Endometrium (tissue), 2 donors: ENCODE results near the gene PRSS23.
"Not testable (repeated sequence)": the region's sequence is repeated elsewhere in the genome, so short reads cannot be mapped to it uniquely, and the experiment has no call there.

Experiments used
- FAIRE-seq: peaks from 2 replicates; lab custom pipeline; 2012; peaks lifted over from hg19 to GRCh38; lab: Jason Lieb, UNC
- donor health status: control.
- donor health status: control.

The PRSS23 gene, protein sequence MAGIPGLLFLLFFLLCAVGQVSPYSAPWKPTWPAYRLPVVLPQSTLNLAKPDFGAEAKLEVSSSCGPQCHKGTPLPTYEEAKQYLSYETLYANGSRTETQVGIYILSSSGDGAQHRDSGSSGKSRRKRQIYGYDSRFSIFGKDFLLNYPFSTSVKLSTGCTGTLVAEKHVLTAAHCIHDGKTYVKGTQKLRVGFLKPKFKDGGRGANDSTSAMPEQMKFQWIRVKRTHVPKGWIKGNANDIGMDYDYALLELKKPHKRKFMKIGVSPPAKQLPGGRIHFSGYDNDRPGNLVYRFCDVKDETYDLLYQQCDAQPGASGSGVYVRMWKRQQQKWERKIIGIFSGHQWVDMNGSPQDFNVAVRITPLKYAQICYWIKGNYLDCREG

DNA sequence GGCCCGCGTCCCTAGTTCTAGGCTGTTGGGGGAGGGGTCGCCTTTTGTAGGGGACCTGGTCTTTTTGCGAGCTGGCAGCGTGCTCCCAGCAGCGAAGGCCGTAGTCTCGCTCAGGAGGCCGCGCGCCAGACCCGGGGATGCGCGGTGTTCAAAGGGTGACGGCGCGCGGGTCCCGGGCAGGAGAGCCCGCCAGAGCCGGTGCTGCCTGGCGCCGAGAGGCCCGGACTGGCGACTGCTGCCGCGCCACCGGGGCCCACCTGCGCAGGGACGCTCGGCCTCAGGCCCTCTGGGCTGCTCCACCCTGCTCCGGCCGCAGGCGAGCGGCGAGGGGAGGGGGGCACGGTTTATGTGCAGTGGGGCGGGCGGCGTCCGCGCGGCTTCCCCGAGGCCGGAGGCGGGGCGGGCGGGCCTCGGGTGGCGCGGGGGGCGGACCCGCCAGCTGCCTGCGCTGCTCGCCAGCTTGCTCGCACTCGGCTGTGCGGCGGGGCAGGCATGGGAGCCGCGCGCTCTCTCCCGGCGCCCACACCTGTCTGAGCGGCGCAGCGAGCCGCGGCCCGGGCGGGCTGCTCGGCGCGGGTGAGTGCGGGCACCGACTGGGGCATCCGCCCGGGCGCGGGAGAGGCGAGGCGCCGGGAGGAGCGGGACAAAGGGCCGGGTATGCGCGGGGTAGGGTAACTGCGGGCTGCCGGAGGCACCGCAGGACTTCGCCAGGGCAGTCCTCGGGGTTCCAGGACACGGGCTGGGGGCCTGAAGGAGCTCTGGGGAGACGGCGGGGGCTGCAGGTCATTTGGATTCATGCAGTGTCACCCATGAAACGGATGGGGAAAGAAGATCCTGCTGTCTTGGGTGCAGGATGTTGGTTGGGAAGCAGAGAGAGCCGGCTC lies at the start of gene PRSS23:
TSS of gene PRSS23 (plus strand) at position 467 of the 884 bp plus-strand sequence. CDS start 7,102 bp downstream, outside the sequence.
- no peak for FAIRE-seq

DNA sequence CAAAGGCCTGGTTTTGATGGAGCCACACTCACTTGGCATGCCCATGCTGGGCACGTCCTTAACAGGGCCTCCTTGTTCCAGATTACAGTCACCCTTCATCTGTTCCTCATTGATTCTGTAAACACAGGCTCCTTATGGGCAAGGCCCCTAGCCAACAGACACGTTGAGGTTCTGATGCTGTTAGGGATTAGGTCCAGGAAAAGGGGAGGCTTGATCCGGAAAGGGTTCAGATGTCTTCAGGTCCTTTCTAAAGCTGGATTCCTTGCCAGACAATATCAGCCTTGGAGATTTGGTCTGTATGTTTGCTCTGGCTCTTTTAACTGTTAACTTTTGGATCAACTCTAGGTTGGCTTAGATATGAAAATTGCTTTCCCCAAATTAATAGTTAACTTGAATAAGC lies 46.9 kb upstream of the PRSS23 start:
- FAIRE-seq = no peak

DNA sequence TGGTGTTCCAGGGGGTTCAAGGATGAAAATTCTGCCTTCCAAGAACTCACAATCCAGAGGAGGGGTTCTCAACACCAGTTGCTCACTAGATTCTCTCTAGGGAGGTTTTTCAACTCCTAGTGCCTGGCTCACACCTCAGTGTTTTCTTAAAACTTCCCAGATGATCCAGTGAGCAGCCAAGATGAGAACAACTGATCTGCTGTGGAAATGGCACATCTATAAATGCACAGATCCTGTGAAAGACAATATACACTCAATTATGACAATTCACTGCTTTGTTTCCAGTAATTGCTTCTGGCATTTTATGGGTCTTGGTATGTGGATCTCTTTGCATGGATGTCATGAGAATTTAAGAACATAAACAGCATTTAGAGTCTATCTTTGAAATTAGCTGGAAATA lies 45.2 kb upstream of the PRSS23 start:
- no peak for FAIRE-seq

DNA sequence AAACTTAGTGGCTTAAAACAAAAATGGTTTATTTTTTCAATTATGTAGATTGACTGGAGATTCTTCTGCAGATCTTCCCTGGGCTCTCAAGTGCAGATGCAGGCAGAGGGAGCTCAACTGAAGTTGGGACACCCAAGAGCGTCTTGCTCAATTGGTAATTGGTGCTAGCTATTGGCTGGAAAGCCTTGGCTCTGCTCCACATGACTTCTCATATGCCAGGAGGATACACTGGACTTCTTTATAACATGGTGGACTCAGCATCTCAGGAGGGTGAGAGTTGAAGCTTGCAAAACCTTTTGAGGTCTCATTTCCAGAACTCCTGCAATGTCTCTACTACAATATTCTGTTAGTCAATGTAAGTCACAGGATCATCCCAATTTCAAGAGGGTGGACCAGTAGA lies 42.2 kb upstream of the PRSS23 start:
- no peak for FAIRE-seq

DNA sequence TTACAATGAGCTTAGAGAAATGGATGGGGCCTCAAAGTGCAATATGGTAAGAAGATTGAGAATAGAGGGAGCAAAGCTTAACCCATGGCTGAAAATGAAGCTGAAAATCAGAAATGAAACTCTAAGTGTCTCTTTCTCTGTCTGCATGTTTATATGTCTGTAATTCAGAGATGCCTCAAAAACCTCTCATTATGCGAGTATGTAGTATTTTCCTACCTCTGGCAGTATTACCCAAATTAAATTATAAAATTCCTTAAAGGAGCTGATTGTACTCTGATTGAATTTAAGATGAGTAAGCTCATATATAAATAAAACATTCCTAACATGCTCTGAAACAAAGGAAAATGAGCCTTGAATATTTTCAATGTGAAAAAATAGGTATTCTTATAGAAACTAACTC lies 39.8 kb upstream of the PRSS23 start:
- no peak for FAIRE-seq

DNA sequence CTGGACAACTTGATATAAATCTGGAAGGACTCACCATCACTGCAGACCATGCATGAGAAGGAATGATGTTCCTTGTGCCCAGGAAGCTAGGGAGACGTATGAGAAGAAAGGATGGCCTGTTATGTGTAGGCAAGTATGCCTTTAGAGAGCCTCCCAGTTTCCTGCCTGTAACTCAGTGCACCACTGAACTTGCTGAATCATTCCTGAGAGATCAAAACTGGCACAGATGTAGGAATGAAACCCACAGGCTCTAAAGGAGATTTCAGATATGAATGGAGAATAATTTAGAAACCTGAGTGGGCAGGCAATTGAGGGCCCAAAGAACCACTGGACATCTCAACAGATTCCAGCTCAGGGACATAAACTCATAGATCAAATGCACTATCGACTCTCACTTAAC lies 38.4 kb upstream of the PRSS23 start:
- no peak for FAIRE-seq

DNA sequence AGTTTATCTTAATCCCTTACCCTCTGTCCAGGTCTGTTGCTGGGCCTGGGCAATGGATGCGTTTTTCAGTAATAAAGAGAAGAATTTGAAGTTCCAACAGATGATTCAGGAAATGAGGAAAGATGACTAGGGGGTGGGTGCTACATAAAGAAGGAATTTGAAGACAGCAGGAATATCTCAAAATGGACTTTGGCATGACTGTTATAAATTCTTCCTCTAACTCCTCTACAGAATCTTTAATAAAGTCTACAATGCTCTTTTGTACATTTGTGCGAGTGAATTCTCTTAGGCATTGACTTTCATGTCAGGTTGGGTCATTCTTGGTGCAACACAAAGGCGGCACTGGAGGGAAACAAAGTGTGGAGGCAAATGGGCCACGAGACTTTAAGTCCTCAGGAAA lies 35.1 kb upstream of the PRSS23 start:
- no peak for FAIRE-seq

DNA sequence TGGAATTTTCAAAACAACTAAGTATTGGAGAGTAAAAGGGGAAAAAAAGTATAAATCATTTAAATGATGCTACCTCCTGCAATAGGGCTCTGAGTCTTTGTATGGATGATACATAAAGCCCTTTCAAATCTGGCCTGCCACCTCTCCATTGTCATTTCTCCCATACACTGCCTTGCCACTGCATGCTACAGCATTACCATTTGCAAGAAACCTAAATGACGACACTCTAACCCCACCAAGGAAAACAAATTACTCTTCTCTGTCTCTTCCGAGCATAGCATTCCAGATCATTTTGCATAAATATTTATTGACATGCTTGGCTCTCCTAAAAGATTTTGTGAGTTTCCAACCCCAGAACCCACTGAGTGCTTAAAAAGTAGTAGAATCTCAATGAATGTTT lies 34.5 kb upstream of the PRSS23 start:
- no peak for FAIRE-seq

DNA sequence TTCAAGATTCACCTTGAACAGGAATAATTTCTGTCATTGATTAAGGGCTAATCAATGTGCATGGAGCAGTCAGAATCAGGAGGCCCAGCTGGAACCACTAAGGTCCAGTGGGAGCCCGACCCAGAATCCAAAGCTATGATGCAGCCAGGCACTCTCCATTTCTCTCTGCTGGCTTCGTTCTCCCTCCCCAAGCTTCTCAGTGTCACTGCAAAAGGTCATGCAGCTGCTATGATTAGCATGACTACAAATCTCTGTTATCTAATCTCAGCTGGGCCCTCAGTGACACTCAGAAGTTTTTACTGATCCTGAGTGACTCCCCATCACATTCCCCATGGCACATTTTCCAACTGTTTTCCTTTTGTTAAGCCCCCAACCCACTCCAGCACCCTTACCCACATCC lies 31.1 kb upstream of the PRSS23 start:
- FAIRE-seq = no peak

DNA sequence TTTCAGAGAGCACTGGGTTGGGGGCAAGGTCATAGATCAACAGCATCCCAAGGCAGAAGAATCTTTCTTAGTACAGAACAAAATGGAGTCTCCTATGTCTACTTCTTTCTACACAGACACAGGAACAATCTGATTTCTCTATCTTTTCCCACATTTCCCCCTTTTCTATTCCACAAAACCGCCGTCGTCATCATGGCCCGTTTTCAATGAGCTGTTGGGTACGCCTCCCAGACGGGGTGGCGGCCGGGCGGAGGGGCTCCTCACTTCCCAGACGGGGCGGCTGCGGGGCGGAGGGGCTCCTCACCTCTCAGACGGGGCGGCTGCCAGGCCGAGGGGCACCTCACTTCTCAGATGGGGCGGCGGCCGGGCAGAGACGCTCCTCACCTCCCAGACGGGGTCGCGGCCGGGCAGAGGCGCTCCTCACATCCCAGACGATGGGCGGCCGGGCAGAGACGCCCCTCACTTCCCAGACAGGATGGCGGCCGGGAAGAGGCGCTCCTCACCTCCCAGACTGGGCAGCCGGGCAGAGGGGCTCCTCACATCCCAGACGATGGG lies 29.8 kb upstream of the PRSS23 start:
- not testable (repeated sequence) for FAIRE-seq

DNA sequence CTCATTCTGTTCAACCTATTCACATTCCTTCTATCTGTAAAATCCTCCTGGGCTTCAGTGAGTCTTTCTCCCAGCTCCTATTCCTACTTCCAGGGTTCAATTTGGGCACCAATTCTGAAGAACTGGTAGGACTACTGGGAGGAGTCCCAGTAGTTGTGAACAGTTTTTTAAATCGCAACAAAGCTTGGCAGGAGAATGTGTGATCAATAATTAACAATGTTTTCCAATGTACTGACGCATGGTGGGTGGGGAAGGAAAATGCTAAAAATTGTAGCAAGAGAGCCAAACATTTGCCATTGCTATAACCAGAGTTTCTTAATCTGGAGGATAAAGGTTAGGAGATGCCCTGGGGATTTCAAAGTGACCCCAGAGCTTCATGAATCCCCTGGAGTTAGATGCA lies 27.3 kb upstream of the PRSS23 start:
- no peak for FAIRE-seq

DNA sequence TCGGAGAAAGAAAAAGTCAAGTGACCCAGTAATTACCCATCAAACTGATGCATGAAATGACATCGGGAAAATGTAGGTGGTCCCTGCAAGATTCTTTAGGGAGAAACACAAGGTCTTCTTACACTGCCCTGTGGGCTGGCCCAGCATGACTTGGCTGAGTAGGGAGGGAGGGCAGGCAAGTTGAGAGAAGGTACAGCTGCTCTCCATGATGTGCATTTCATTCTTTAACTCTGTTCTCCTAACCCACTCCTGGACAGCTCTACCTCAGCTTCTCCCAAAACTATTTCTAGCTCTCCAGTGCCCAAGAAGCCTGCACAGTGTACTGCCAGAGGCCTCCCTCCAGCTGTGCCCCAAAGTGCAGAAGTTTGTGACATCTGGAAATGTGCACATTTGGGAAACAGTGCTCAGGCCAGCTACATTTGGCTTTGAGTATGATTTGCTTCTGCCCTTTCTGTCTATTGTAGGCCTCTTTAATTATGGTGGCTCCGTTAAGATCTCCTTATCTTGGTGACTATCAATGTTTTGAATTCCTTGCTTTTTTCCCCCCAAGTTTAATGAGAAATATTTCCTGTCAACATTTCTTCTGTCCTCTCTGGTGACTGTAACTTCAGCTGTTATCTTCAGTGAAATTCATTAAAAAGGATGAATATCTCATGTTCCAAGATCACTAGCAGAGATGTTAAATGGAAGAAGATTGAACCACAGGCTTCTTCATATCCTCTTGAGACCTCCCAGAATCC lies 26.7 kb upstream of the PRSS23 start:
- peak; percentile 70 for FAIRE-seq

DNA sequence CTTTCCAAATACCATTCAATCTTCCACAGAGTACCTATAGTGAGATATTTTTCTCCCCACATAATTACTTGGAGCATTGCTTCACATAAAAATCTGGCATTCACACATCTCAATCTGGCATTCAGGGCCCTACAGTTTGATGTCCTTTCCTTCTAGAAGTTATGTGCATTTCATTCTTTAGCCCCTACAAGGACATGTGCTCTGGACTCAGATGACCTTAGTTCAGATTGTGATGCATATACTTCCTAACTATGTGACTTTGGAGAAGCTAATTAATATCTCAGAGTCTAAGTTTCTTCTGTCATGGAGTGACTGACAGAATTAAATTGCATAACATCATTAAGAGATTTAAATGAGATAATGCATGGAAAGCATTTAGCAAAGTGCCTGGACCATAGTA lies 25.9 kb upstream of the PRSS23 start:
- no peak for FAIRE-seq

DNA sequence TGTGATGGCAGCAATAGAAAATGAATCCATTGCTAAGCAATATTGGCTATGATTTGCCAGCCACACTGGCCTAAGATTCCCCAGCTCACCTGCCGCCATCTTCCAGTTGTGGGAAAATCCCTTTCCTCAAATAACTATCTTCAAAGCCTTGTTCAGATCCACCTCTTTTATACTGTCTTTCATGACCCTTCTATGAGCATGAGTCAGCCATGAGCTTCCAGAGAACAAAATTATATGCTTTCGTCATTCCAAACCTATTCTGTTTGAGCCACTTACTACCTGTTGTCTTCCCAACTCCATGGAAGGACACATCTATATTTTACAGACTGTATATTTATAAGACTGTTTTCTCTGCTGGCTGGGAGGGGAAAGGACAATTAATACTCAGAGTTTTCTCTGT lies 25.0 kb upstream of the PRSS23 start:
- FAIRE-seq = no peak

DNA sequence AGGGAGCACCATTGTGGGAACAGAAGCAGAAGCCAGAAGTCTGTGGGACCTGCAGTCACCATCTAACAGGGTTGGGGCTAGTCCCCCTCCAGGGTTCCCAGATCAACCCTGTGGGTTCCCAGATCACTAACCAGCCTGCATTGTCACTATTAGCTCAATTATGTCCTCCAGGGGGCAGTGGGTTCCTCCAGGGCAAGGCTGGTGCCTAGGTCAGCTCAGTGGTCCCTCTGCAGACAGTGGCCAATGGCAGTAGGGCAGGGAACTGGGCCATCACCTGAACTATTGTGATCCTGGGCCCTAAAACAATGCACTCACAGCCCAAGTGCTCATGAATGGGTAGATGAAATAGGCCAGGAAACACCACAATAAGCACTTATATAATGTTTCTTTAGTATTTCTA lies 18.8 kb upstream of the PRSS23 start:
- no peak for FAIRE-seq

DNA sequence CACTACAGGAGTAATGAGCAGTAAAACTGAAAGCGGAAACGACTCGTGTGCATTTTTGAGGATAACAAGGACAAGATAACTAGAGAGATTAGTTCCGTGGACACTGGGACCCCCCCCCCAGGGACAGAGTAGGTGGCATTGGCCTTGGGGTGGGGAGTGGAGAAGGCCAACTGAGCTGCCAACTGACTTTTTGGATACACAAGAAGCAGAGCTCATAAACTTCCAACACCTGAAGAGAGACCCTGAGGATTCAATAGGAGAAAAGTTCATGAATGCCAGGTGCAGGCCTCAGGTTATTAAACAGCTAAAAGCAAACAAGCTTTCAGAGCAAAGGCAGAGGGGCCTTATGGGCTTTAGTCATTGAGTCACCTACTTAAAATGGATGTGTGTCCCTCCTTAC lies 17.6 kb upstream of the PRSS23 start:
- no peak for FAIRE-seq

DNA sequence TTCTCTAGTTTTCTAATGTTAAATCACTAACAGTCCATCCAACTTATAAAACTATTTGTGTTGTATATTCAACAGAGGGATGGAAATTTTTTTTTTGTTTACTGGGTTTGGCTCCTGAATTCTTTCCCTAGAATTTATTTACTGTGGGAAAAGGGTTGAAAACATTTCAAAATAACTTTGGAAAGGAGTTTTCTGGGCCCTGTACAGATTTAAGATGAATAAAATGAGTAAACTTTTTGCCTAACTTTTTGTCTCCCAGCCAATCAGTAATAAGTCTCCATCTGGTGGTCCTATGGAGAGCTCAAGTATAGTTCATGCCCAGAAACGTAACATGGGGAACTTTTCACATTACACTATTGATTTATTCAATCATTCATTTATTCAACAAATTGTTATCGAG lies 16.7 kb upstream of the PRSS23 start:
- FAIRE-seq = no peak

DNA sequence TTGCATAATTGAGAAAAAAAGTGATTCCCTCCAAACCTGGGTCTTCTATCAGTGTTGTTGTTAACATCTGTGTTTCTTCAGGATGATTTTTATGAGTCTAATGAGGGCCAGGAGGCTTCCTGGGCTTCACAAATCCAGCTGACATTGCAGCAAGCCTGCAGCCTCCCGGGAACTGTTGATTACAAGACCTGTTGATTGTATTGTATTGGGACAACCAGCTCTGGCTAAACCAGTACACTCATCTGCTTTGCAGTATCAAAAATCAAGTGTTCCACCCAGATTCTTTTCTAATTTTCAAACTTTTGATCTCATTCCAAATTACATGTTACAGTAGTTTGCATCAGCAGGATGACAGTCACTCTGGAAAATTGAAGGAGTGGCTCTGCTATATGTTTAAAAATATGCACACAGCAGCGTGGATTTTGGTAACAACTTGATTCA lies 16.1 kb upstream of the PRSS23 start:
- FAIRE-seq = no peak

DNA sequence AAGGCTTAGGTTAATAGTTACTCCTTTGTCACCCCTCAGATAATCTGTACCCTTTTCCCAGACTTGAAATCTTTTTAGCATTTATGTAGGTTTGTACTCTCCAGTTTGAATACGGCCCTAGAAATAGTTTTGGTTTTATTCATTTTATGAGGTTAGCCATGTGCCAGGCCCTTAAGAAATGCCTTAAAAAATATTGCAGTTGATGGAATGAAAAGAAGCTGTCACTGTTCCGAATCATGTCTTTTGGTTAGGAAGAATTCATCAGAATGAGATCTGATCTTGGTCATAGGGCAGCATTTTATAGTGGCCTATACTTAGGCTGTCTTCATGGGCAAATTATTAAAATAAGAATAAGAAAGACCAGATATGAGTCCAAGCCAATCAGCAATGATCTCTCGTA lies 14.8 kb upstream of the PRSS23 start:
- no peak for FAIRE-seq

DNA sequence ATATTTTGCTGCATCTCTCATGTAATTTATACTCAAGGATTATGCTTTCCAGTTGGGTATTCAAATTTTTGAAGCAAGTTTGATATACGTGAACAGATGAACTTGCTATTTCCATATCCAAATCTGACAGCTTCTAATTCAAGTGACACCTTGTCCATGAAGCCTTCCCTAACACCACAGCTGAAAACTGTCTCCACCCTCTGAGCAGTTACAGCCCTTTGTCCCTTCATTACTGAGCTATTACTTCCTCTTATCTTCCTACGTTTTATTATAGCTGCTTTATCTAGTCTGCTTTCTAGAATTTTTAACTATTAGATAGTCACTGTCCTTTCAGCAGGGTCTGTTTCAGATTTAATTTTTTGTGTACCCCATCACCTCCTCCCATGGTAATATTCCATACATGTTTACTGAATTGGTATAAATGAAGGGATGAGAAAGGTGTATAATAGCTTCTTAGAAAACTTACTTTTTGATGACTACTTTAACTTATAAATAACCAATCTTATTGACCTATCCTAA lies 13.3 kb upstream of the PRSS23 start:
- FAIRE-seq = no peak

DNA sequence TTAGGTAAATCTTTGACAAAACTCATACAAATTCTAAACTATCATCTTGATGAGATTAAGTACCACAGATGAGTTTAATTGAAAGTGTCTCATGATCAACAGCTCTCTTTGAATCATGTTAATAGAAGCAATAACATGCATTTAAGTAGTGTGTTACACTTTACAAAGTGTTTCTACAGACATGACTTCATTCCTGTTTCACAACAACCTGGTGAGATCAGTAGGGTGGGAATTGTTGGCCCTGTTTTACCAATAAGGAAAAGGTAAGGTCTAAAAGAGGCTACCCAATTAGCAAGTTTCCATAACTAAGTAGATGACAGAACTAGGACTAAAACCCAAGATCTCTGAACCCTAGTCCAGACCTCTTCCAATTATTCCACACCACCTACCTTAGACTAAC lies 12.7 kb upstream of the PRSS23 start:
- no peak for FAIRE-seq

DNA sequence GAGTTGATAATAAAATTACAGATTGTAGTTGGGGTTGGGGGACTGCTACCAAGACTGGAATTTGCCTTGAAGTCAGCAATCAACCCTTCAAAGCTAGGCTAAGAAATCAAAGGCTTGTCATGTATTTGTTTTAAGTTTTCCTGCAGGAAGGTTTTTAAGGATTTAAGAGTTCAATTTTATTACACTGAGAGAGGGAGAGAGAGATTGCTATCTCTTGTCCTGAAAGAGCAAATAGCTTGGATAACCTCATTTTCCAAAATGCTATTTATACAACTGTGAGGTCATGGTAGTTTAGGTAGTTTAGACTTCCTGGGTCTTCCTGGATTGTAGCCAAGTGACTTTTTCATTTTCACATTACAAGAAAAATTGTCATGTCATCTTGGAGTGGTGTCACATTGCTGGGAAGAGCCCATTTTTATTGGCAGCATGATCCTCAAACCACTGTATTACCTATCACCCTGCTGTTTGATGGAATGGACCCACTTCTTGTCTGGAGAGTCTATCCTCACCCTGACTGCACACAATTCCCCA lies 10.1 kb upstream of the PRSS23 start:
- peak; percentile 46 for FAIRE-seq
